Epithelial cell of proximal tubule (primary cell): Measurements from ENCODE around the gene TOMM40. TPM values are rescaled to one million over a fixed set of nuclear protein-coding genes. Genes with fewer than 3 reads are reported as not detected.
"Not testable (repeated sequence)": the region's sequence is repeated elsewhere in the genome, so short reads cannot be mapped to it uniquely, and the experiment has no call there.

Experiments used
- DNase-seq: peaks from one replicate; pipeline ENCODE4 v3.0.0-alpha.2; 2011; ENCODE audit warnings: low read depth
- H3K4me3 ChIP-seq: 2 replicates; pipeline ENCODE4 v1.5.1; 2011; ENCODE audit warnings: low read depth, mild to moderate bottlenecking, low read length
- total RNA-seq: library from RNA; depleted of rRNA; stranded (reverse); fragments of >200 nt; gene quantifications from 2 replicates; pipeline ENCODE4 v1.2.3, GENCODE V29; 2015
- TF ChIP-seq, protein P1 (sequence below): conservative IDR thresholded peaks from 2 replicates; pipeline ENCODE4 v1.5.1; 2012; ENCODE audit warnings: low read depth, mild to moderate bottlenecking, low read length

Gene TOMM40
- total RNA-seq, 1 donor from 2014 or later, result 99.1 TPM

DNA sequence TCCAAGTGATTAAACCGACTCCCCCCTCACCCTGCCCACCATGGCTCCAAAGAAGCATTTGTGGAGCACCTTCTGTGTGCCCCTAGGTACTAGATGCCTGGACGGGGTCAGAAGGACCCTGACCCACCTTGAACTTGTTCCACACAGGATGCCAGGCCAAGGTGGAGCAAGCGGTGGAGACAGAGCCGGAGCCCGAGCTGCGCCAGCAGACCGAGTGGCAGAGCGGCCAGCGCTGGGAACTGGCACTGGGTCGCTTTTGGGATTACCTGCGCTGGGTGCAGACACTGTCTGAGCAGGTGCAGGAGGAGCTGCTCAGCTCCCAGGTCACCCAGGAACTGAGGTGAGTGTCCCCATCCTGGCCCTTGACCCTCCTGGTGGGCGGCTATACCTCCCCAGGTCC lies 16.6 kb downstream of the TOMM40 start:
- H3K4me3 ChIP-seq, result no peak overlapping the region
- TF ChIP-seq, protein P1, sequence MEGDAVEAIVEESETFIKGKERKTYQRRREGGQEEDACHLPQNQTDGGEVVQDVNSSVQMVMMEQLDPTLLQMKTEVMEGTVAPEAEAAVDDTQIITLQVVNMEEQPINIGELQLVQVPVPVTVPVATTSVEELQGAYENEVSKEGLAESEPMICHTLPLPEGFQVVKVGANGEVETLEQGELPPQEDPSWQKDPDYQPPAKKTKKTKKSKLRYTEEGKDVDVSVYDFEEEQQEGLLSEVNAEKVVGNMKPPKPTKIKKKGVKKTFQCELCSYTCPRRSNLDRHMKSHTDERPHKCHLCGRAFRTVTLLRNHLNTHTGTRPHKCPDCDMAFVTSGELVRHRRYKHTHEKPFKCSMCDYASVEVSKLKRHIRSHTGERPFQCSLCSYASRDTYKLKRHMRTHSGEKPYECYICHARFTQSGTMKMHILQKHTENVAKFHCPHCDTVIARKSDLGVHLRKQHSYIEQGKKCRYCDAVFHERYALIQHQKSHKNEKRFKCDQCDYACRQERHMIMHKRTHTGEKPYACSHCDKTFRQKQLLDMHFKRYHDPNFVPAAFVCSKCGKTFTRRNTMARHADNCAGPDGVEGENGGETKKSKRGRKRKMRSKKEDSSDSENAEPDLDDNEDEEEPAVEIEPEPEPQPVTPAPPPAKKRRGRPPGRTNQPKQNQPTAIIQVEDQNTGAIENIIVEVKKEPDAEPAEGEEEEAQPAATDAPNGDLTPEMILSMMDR, result no peak
- no peak for DNase-seq

DNA sequence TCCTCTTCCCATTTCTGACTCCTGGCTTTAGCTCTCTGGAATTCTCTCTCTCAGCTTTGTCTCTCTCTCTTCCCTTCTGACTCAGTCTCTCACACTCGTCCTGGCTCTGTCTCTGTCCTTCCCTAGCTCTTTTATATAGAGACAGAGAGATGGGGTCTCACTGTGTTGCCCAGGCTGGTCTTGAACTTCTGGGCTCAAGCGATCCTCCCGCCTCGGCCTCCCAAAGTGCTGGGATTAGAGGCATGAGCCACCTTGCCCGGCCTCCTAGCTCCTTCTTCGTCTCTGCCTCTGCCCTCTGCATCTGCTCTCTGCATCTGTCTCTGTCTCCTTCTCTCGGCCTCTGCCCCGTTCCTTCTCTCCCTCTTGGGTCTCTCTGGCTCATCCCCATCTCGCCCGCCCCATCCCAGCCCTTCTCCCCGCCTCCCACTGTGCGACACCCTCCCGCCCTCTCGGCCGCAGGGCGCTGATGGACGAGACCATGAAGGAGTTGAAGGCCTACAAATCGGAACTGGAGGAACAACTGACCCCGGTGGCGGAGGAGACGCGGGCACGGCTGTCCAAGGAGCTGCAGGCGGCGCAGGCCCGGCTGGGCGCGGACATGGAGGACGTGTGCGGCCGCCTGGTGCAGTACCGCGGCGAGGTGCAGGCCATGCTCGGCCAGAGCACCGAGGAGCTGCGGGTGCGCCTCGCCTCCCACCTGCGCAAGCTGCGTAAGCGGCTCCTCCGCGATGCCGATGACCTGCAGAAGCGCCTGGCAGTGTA lies 17.2 kb downstream of the TOMM40 start:
- TF ChIP-seq, protein P1, result no peak
- H3K4me3 ChIP-seq, result no peak overlapping the region
- no peak for DNase-seq

DNA sequence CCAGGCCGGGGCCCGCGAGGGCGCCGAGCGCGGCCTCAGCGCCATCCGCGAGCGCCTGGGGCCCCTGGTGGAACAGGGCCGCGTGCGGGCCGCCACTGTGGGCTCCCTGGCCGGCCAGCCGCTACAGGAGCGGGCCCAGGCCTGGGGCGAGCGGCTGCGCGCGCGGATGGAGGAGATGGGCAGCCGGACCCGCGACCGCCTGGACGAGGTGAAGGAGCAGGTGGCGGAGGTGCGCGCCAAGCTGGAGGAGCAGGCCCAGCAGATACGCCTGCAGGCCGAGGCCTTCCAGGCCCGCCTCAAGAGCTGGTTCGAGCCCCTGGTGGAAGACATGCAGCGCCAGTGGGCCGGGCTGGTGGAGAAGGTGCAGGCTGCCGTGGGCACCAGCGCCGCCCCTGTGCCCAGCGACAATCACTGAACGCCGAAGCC lies 17.8 kb downstream of the TOMM40 start:
- TF ChIP-seq, protein P1, result no peak
- H3K4me3 ChIP-seq, result no peak overlapping the region
- no peak for DNase-seq

DNA sequence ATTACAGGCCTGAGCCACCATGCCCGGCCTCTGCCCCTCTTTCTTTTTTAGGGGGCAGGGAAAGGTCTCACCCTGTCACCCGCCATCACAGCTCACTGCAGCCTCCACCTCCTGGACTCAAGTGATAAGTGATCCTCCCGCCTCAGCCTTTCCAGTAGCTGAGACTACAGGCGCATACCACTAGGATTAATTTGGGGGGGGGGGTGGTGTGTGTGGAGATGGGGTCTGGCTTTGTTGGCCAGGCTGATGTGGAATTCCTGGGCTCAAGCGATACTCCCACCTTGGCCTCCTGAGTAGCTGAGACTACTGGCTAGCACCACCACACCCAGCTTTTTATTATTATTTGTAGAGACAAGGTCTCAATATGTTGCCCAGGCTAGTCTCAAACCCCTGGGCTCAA lies 18.7 kb downstream of the TOMM40 start:
- TF ChIP-seq, protein P1, result no peak
- H3K4me3 ChIP-seq, result no peak overlapping the region
- DNase-seq, result no peak

DNA sequence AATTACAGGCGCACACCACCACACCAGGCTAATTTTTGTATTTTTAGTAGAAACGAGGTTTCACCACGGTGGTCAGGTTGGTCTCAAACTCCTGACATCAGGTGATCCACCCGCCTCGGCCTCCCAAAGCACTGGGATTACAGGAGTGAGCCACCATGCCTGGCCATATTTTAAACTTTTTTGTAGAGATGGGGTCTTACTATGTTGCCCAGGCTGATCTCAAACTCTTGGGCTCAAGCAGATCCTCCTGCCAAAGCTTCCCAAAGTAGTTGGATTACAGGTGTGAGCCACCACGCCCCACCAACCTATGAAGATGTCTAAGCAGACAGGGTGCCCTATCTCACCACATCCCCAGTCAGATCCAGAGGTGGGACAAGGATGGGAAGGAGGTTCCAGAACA lies 20.8 kb downstream of the TOMM40 start:
- DNase-seq, H3K4me3 ChIP-seq: not testable (repeated sequence)

DNA sequence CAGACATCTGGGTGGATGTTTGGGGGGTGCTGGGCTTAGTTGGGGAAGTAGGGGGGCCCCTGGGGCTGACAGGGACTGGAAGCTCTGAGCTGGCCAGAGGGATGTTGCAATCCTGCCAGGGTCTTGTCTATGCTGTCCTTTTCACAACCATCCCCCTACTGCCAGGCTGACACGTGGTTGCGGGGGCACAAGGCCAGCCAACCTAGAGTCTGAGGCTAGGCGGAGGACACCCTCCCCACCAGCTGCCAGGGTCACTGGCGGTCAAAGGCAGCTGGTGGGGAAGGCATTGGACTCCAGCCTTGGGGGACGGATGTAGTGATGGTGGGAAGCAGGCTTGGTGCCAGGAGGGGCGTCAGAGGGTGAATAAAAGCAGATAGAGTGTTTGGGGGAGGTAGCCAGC lies 21.8 kb downstream of the TOMM40 start:
- TF ChIP-seq, protein P1, result no peak

DNA sequence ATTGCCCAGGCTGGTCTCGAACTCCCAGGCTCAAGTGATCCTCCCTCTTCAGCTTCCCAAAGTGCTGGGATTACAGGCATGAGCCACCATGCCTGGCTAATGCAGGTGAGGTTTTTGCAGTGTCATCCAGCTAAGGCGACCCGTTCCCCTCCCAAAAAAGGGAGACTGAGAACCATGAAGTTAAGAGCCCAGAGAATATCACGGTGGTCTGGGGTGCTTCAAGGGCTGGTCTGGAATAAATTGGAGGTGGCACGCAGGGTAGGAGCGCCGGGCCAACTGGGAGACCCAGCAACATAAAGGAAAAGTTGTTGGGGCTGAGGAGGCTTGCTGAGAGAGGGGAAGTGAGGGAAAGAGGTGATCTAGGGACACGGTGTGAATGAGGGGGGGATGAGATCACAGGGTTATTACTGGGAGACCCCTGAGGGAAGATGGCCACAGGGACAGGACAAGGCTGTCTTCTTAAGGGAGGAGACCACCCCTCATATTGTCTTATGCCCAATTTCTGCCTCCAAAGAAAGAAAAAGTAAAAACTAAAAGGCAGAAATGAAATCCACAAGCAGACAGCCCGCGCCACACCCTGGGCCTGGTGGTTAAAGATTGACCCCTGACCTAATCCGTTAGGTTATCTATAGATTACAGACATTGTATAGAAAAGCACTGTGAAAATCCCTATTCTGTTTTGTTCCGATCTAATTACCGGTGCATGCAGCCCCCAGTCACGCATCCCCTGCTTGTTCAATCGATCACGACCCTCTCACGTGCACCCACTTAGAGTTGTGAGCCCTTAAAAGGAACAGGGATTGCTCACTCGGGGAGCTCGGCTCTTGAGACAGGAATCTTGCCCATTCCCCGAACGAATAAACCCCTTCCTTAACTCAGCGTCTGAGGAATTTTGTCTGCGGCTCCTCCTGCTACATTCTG lies 22.7 kb downstream of the TOMM40 start:
- peak overlapping the region; percentile 63 for H3K4me3 ChIP-seq
- not testable (repeated sequence) for DNase-seq

More for the DNA sequence above, 21.8 kb downstream of the TOMM40 start:
- H3K4me3 ChIP-seq, result no peak overlapping the region
- DNase-seq, result no peak

DNA sequence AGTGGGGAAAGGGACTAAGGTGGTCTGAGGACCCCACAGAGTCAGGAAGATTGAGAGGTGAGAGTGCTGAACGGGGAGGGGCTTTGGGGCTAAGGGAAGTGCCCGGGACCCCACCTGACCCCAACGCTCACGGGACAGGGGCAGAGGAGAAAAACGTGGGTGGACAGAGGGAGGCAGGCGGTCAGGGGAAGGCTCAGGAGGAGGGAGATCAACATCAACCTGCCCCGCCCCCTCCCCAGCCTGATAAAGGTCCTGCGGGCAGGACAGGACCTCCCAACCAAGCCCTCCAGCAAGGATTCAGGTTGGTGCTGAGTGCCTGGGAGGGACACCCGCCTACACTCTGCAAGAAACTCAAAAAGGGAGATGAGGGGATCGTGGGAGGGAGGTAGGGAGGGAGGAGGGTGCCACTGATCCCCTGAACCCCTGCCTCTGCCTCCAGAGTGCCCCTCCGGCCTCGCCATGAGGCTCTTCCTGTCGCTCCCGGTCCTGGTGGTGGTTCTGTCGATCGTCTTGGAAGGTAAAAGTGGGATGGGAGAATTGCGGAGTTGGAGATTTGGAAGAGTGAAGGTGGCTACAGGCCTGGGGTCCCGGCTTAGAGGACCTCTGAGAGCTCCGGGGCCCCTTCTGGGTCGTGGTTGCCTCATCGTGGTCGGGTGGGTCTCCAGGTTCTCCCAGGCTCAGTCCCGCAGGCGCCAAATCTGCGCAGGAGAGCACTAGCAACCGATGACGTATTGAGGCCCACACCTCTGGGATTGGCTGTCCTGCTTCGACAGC lies 23.6 kb downstream of the TOMM40 start, which contains the start of gene APOC1:
TSS of gene APOC1 (plus strand) at position 176 of the 774 bp plus-strand sequence. CDS start at position 460, 284 bp downstream.
- H3K4me3 ChIP-seq, result peak within 1 kb of the TSS; percentile 63
- DNase-seq, result not testable (repeated sequence)
